ENCODE measurements around the gene AGBL4. TPM values are rescaled to one million over a fixed set of nuclear protein-coding genes. Genes with fewer than 3 reads are reported as not detected.

Gene AGBL4
- total RNA-seq, 4 donors from 2014 or later = 0.08 to 0.71 (median 0.60) TPM

DNA sequence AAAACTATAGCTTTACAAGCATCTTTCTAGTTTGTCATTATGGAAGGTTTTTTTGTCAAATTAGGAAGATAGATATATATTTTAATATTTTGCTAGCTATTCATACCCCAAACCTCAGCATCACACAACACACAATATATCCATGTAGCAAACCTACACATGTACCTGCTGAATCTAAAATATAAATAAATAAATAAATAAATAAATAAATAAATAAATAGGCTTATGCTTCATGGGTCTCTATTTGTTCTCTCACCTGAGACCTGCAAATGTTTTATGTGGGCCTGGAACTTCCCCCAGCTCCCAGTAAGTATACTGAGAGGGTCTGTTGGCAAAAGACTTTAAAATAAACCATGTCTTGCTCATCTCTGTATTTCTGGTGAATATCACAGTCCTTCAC lies 1099.7 kb downstream of the AGBL4 start:
- DNase-seq (ENCODE audit: low spot score in 2 of 2) = no peak
- H3K4me3 ChIP-seq (ENCODE audit: low read depth, poor library complexity, severe bottlenecking) = no peak overlapping the region
- intact Hi-C loops (cut with DNase I; ENCODE audit: low total_unique reads) = no loop called here
- TF ChIP-seq, protein P1, sequence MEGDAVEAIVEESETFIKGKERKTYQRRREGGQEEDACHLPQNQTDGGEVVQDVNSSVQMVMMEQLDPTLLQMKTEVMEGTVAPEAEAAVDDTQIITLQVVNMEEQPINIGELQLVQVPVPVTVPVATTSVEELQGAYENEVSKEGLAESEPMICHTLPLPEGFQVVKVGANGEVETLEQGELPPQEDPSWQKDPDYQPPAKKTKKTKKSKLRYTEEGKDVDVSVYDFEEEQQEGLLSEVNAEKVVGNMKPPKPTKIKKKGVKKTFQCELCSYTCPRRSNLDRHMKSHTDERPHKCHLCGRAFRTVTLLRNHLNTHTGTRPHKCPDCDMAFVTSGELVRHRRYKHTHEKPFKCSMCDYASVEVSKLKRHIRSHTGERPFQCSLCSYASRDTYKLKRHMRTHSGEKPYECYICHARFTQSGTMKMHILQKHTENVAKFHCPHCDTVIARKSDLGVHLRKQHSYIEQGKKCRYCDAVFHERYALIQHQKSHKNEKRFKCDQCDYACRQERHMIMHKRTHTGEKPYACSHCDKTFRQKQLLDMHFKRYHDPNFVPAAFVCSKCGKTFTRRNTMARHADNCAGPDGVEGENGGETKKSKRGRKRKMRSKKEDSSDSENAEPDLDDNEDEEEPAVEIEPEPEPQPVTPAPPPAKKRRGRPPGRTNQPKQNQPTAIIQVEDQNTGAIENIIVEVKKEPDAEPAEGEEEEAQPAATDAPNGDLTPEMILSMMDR (IDR thresholded peaks at IDR 0.05) = no peak
- TF ChIP-seq POLR2A (IDR thresholded peaks at IDR 0.05) = no peak

DNA sequence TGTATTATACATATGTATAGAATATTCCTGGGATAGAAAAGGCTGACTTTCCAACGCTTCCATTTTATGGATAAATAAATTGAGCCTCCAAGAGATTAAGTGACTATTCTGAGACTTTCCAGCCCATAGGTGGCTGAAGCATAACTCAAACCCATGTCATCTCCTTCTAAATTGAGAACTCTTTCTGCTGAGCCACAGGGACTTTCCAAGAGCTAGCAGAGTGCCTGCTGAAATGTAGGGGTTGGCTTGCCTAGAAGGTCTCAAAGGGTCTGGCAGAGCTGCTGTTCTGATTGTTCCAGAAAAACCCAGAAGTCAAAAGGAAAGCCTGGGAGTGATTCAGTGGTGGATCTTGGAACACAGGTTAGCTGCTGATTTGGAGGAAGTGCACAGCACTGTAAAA lies 1100.6 kb downstream of the AGBL4 start:
- DNase-seq (ENCODE audit: low spot score in 2 of 2) = no peak
- TF ChIP-seq, protein P1 (IDR thresholded peaks at IDR 0.05) = no peak
- no peak for TF ChIP-seq POLR2A (IDR thresholded peaks at IDR 0.05)
- 87 to 92% methylated on average over 1 of the region's 1 CpG for WGBS, 2 donors
- intact Hi-C loops (cut with DNase I; ENCODE audit: low total_unique reads) = no loop called here
- H3K4me3 ChIP-seq (ENCODE audit: low read depth, poor library complexity, severe bottlenecking) = no peak overlapping the region

- DNase-seq (ENCODE audit: low spot score in 2 of 2) = no peak
- TF ChIP-seq, protein P1 (IDR thresholded peaks at IDR 0.05) = no peak
- no peak for TF ChIP-seq POLR2A (IDR thresholded peaks at IDR 0.05)
- H3K4me3 ChIP-seq (ENCODE audit: low read depth, poor library complexity, severe bottlenecking) = no peak overlapping the region
- intact Hi-C loops (cut with DNase I; ENCODE audit: low total_unique reads) = no loop called here
- 78 to 87% methylated on average over 3 of the region's 3 CpGs for WGBS, 2 donors
Observed at GRCh38 chr1:48920851-48921250, 1102.9 kb downstream of the AGBL4 start.

DNA sequence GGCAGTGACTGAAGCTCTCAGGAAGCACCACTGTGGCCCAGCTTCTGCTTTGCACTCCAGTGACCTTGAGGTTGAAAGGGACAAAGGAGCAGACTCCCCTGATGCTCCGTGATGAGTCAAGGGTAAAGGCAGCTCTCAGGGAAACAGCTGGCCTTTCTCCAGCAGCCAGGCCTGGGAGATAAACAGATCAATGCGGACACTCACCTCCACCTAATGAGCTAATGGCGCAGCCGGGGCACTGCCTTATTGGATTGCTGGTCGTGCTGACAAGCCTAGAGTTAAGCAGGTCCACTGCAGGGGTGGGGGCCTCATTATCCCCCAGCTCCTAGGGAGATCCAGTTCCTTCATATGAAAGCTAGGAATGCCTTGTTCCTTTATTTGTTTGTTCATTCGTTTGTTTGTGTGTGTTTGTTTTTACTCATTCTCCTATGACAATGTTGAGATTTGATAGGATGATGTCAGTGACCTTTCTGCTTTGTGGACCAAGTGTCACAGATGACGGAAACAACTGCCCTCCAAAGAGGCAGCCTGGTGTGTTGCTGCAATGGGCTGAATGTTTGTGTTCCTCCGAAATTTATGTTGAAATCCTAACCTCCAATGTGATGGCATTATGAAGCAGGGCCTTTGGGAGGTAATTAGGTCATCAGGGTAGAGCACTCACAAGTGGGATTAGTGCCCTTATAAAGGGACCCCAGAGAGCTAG lies 1105.7 kb downstream of the AGBL4 start:
- 76 to 87% methylated on average over 8 of the region's 8 CpGs for WGBS, 2 donors
- no peak for DNase-seq (ENCODE audit: low spot score in 2 of 2)
- intact Hi-C loops (cut with DNase I; ENCODE audit: low total_unique reads) = no loop called here

DNA sequence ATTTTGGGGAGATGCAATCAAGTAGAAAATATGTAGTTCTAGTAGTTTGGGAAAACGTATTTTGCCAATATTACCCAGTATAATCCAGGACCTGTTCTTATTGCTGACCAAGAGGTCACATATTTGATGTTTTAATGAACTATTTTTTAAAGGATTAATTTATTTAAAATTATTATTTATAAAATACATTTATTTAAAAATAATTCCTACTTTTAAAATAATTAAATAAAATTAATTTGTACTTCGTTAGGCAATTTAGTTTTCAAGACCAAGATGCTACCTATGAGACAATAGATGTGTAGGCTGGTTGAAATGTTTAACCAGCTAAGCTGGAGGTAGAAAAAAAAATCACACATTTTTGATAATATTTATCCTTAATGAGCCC lies 1106.7 kb downstream of the AGBL4 start:
- 90 to 94% methylated on average over 2 of the region's 2 CpGs for WGBS, 2 donors
- TF ChIP-seq, protein P1 (IDR thresholded peaks at IDR 0.05) = no peak
- no peak for TF ChIP-seq POLR2A (IDR thresholded peaks at IDR 0.05)

More for the DNA sequence above, 1105.7 kb downstream of the AGBL4 start:
- TF ChIP-seq, protein P1 (IDR thresholded peaks at IDR 0.05) = no peak
- TF ChIP-seq POLR2A (IDR thresholded peaks at IDR 0.05) = no peak
- H3K4me3 ChIP-seq (ENCODE audit: low read depth, poor library complexity, severe bottlenecking) = no peak overlapping the region

More for the DNA sequence above, 1106.7 kb downstream of the AGBL4 start:
- no peak for DNase-seq (ENCODE audit: low spot score in 2 of 2)
- H3K4me3 ChIP-seq (ENCODE audit: low read depth, poor library complexity, severe bottlenecking) = no peak overlapping the region
- intact Hi-C loops (cut with DNase I; ENCODE audit: low total_unique reads) = no loop called here

All from lower leg skin (tissue), 4 donors.